Measurements from ENCODE around the gene ETS2. TPM values are rescaled to one million over a fixed set of nuclear protein-coding genes. Genes with fewer than 3 reads are reported as not detected.

Gene ETS2
- total and polyA plus RNA-seq, 2 of the 4 experiments (the other 2 are of a cell fraction) = 21.3 to 21.7 TPM

DNA sequence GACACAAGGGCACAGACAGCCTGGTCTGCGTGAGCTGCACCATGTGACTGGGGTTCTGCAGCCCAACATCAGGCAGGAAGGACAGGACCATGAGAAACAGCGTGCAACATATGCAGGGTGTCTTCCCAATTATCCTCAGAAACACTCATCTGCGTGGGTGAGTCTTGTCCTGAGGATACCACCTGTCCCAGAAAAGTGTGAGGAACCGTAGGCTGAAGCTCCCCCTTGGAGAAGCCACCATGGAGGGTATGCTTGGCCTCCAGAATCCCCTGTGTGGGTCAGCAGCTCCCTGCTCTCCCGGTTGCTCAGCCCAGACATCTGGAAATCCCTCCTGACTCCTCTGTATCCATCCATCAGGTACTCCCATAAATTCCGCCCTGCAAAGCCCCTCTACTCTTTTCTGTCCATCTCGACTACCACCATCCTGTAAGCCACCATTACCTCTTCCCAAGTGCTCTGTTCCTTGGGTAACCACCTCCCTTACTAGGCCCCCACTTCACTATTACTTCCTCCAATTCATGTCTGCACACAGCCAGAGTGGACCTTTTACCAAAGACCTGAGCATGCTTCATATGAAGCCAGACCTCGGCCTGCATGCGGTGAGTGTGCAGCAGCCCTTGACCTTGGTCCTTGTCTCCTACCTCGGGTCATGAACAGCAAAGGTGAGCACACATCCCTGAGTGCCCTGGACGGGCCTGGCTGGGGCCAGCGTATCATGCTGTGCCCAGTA lies 33.0 kb downstream of the ETS2 start:
- POLR2A ChIA-PET (ENCODE audit: unreplicated experiment) = no interaction called here
- H2BK5ac ChIP-seq (ENCODE audit: low read depth, low read length, poor library complexity, severe bottlenecking) = peak overlapping the region; percentile 94
- peaks cover 22% of the 10 kb centered on the region for H3K4me1 ChIP-seq (ENCODE audit: control insufficient read depth, insufficient read depth, low read length)
- peak overlapping the region; percentile 8 for H2AFZ ChIP-seq (replicated peaks; ENCODE audit: low read length, poor library complexity)
- no peaks in the 10 kb centered on the region for H3K79me1 ChIP-seq (ENCODE audit: low read depth in 1 of 2, low read length in 2 of 2)
- H3K36me3 ChIP-seq (ENCODE audit: control insufficient read depth, insufficient read depth, low read length) = no peaks in the 10 kb centered on the region
- CTCF ChIA-PET = no interaction called here
- peak overlapping the region; percentile 96 for H3K4ac ChIP-seq (ENCODE audit: low read depth, low read length)
- TF ChIP-seq MAZ (IDR thresholded peaks at IDR 0.05; ENCODE audit: borderline replicate concordance, low read depth, low read length) (0 out of 2 replicates have a peak, but pooled peaks have one; percentile 15), POLR2A (IDR thresholded peaks at IDR 0.05; ENCODE audit: low read depth, low read length) (no peak)
- peak overlapping the region; percentile 92 for H3K27ac ChIP-seq (ENCODE audit: insufficient read depth, low read length)
- H3K9me1 ChIP-seq (ENCODE audit: insufficient read depth, low read length) = peaks cover 20% of the 10 kb centered on the region
- H4K91ac ChIP-seq (ENCODE audit: insufficient read depth, low read depth, low read length) = peak overlapping the region; percentile 95
- no peak for DNase-seq
- H3K27me3 ChIP-seq (ENCODE audit: control insufficient read depth, insufficient read depth, low read length) = no peaks in the 10 kb centered on the region
- H4K8ac ChIP-seq (ENCODE audit: low read depth in 2 of 2, low read length in 2 of 2) = peak overlapping the region; percentile 79 to 86
- intact Hi-C loops (cut with micrococcal nuclease) = no loop called here
- no peak overlapping the region; the same call in none of the 2 replicates for H3K56ac ChIP-seq (ENCODE audit: extremely low read depth, insufficient read depth, low read length)
- 0 out of 2 replicates have a peak overlapping the region, but pooled peaks have one; percentile 2 for H3K9ac ChIP-seq (ENCODE audit: low read depth, low read length)
- H2BK20ac ChIP-seq (ENCODE audit: low read depth, low read length) = peak overlapping the region; percentile 96
- H3K9me3 ChIP-seq (ENCODE audit: control insufficient read depth, insufficient read depth, low read length) = peaks cover 2% of the 10 kb centered on the region
- dilution Hi-C loops (cut with HindIII; ENCODE audit: low sequenced_read_pairs, unreplicated experiment) = no loop called here
- peak overlapping the region; percentile 76 for H3K14ac ChIP-seq (replicated peaks; ENCODE audit: low read depth, low read length)
- 81% methylated on average over 8 of the region's 12 CpGs; no CpG with 5 or more reads in 1 of the 2 experiments for WGBS, 2 experiments (ENCODE audit: extremely low coverage in 2 of 2, insufficient read length in 1 of 2)
- no peak overlapping the region for H3K4me2 ChIP-seq (ENCODE audit: low read depth, low read length)
- peak overlapping the region; percentile 83 for H3K23ac ChIP-seq (ENCODE audit: low read depth, low read length)
- in situ Hi-C loops (cut with MboI; ENCODE audit: low sequenced_read_pairs) = no loop called here
- no TSS peak for BruUV-seq (replicated peaks)
- H2BK15ac ChIP-seq (ENCODE audit: low read depth, low read length) = peak overlapping the region; percentile 81; the same call in 2 of the 3 replicates
- no peak overlapping the region for H3K4me3 ChIP-seq (ENCODE audit: insufficient read depth, low read depth, low read length)
- ATAC-seq (ENCODE audit: low read depth) = no peak
- H3K18ac ChIP-seq (ENCODE audit: low read depth, low read length) = peak overlapping the region; percentile 84
- H4K20me1 ChIP-seq (ENCODE audit: insufficient read depth, low read length) = no peaks in the 10 kb centered on the region
- H2AK9ac ChIP-seq (replicated peaks; ENCODE audit: low read depth, low read length, poor library complexity) = peak overlapping the region; percentile 16
- H4K5ac ChIP-seq (ENCODE audit: low read depth, low read length) = peak overlapping the region; percentile 80
- peak overlapping the region; percentile 99 for H2AK5ac ChIP-seq (ENCODE audit: low read depth, low read length)
- H2BK120ac ChIP-seq (ENCODE audit: low read depth, low read length) = peak overlapping the region; percentile 98

Measured in IMR-90 (cell line).